OCI-LY3 (cell line): ENCODE results near the gene RND3.

Experiments used
- H2AFZ ChIP-seq: fragments of 200-600, 300-600 bp; shearing (Covaris generic); 2 replicates; pipeline ENCODE4 v1.6.0; 2014; ENCODE audit warnings: antibody characterized with exemption, low read depth, low read length
- H3K27ac ChIP-seq: fragments of 200-600, 300-600 bp; sonication (generic); 2 replicates; pipeline ENCODE4 v1.5.1; 2014; ENCODE audit warnings: mild to moderate bottlenecking, low read length, moderate library complexity, mixed read lengths
- H3K27me3 ChIP-seq: fragments of 200-600, 300-600 bp; sonication (generic); 2 replicates; pipeline ENCODE4 v1.6.1; 2014; ENCODE audit warnings: low read depth, low read length, mixed read lengths
- H3K36me3 ChIP-seq: fragments of 200-600, 300-600 bp; sonication (generic); replicated peaks from 2 replicates; pipeline ENCODE3; 2014; ENCODE audit warnings: low read depth, low read length, mixed read lengths
- H3K4me1 ChIP-seq: fragments of 300-600, 200-600 bp; sonication (generic); 2 replicates; pipeline ENCODE4 v1.6.1; 2014; ENCODE audit warnings: low read length, mixed read lengths
- H3K4me2 ChIP-seq: fragments of 200-600, 300-600 bp; sonication (generic); 2 replicates; pipeline ENCODE4 v1.6.1; 2014; ENCODE audit warnings: low read length, mixed read lengths
- H3K4me3 ChIP-seq: fragments of 300-600, 200-600 bp; sonication (generic); 2 replicates; pipeline ENCODE4 v1.5.1; 2014; ENCODE audit warnings: antibody characterized with exemption, mild to moderate bottlenecking, low read length, moderate library complexity
- H3K79me2 ChIP-seq: fragments of 300-600, 200-600 bp; shearing (Covaris generic); 2 replicates; pipeline ENCODE4 v1.6.1; 2014; ENCODE audit warnings: mild to moderate bottlenecking, low read length, mixed read lengths
- H3K9ac ChIP-seq: fragments of 300-600, 200-600 bp; shearing (Covaris generic); 2 replicates; pipeline ENCODE4 v1.6.0; 2014; ENCODE audit warnings: mild to moderate bottlenecking, low read length, moderate library complexity
- H3K9me3 ChIP-seq: fragments of 200-600, 300-600 bp; shearing (Covaris generic); 2 replicates; pipeline ENCODE4 v1.6.1; 2014; ENCODE audit warnings: low read length, mixed read lengths; ENCODE audit not compliant: insufficient read depth
- H4K20me1 ChIP-seq: fragments of 200-600, 300-600 bp; sonication (generic); 2 replicates; pipeline ENCODE4 v1.6.1; 2016; ENCODE audit warnings: low read length, mixed read lengths; ENCODE audit not compliant: insufficient read depth
- EZH2phosphoT487 ChIP-seq: fragments of 200-600 bp; shearing (Covaris generic); IDR thresholded peaks from 2 replicates; pipeline ENCODE4 v1.6.1; 2018; ENCODE audit warnings: antibody characterized with exemption, mixed run types, low read depth
- TF ChIP-seq, protein P1 (sequence below): fragments of 200-600, 300-600 bp; sonication (generic); IDR thresholded peaks from 2 replicates; pipeline ENCODE4 v1.5.1; 2014; ENCODE audit warnings: antibody characterized with exemption, low read length, low read depth

RND3 gene

DNA sequence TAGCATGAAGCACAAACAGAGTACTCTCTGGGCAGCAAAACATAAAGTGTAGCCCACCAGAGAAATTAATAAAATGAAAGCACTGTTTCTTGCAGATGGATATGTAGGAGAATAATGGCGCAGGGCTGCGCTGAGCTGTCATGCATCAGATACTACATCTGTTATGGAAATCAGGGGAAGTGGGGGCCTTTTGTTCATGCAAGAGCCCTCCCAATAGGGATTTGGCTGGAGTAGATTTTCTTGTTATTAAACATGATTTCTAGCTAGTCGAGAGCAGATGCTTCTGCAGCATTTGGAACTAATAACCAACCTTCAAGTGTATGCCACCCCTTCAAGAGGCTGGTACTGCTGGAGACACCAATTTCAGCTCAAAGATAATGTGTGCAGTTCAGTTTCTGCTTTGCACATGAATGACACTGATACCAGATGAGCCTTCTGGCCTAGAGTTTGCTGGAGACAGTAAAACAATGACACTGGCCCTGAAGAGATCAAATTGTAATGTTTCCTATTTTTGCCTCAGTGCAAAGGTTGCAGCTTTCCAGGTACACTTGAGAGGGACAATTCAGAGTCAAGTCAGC lies 58.0 kb downstream of the RND3 start:
- TF ChIP-seq, protein P1, sequence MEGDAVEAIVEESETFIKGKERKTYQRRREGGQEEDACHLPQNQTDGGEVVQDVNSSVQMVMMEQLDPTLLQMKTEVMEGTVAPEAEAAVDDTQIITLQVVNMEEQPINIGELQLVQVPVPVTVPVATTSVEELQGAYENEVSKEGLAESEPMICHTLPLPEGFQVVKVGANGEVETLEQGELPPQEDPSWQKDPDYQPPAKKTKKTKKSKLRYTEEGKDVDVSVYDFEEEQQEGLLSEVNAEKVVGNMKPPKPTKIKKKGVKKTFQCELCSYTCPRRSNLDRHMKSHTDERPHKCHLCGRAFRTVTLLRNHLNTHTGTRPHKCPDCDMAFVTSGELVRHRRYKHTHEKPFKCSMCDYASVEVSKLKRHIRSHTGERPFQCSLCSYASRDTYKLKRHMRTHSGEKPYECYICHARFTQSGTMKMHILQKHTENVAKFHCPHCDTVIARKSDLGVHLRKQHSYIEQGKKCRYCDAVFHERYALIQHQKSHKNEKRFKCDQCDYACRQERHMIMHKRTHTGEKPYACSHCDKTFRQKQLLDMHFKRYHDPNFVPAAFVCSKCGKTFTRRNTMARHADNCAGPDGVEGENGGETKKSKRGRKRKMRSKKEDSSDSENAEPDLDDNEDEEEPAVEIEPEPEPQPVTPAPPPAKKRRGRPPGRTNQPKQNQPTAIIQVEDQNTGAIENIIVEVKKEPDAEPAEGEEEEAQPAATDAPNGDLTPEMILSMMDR = no peak
- no peak for TF ChIP-seq EZH2phosphoT487

DNA sequence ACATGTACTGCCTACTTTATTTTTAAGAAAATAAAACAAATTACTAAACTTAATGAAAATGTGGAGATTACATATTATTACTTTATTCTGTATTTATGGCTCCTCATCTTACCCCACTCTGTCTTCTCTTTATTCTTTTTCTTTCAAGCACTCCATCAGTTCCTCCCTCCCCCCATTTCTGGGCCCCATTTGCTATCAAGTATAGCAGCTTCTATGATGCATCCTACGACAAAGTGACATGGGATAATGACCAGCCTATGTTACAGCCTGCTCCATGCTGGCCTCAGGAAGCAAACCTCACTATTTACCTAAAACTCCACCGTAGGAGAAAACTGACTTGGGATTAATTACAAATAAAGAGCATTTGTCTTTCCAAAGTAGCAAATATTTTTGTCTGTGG lies 58.8 kb downstream of the RND3 start:
- Histone ChIP-seq H2AFZ (no peak overlapping the region), H3K79me2 (no peaks in the 10 kb centered on the region), H3K36me3 (no peaks in the 10 kb centered on the region), H3K4me3 (no peak overlapping the region), H3K27ac (no peak overlapping the region), H3K9me3 (no peaks in the 10 kb centered on the region), H4K20me1 (no peaks in the 10 kb centered on the region), H3K9ac (no peak overlapping the region), H3K27me3 (peaks cover 10% of the 10 kb centered on the region; the same call in 1 of the 2 replicates), H3K4me2 (no peak overlapping the region), H3K4me1 (peaks cover 29% of the 10 kb centered on the region)
- TF ChIP-seq EZH2phosphoT487 = no peak

More for the DNA sequence above, 58.0 kb downstream of the RND3 start:
- no peaks in the 10 kb centered on the region for H3K79me2 ChIP-seq
- H3K9ac ChIP-seq = no peak overlapping the region
- H4K20me1 ChIP-seq = no peaks in the 10 kb centered on the region
- H3K27ac ChIP-seq = no peak overlapping the region
- no peaks in the 10 kb centered on the region for H3K9me3 ChIP-seq
- H3K4me2 ChIP-seq = peak overlapping the region; percentile 17
- H2AFZ ChIP-seq = no peak overlapping the region
- peaks cover 29% of the 10 kb centered on the region for H3K4me1 ChIP-seq
- H3K27me3 ChIP-seq = peaks cover 3% of the 10 kb centered on the region; the same call in 1 of the 2 replicates
- H3K36me3 ChIP-seq = no peaks in the 10 kb centered on the region
- H3K4me3 ChIP-seq = no peak overlapping the region

DNA sequence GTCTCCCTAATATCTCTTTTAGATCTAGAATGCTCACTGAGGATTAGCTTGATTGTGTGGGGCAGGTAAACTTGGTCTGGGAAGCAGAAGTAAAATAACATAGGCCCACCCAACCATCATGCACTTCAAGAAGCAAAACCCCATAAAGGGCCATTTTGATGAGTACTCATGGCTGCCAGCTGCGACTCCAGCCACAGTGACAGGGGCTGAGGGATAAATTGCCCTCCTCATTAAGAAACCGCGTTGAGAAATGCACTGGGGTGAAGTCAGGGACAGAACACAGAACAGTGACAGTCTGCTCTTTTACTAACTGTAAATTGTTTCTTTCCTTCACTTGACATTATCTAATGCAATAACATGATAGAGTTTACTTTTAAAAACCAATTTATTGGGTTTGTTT lies 60.2 kb downstream of the RND3 start:
- peaks cover 16% of the 10 kb centered on the region; the same call in 1 of the 2 replicates for H3K27me3 ChIP-seq
- H2AFZ ChIP-seq = no peak overlapping the region
- no peaks in the 10 kb centered on the region for H3K36me3 ChIP-seq
- no peaks in the 10 kb centered on the region for H4K20me1 ChIP-seq
- no peak overlapping the region for H3K9ac ChIP-seq
- no peak overlapping the region for H3K4me2 ChIP-seq
- H3K27ac ChIP-seq = no peak overlapping the region
- TF ChIP-seq EZH2phosphoT487 = no peak
- TF ChIP-seq, protein P1 = no peak
- no peak overlapping the region for H3K4me3 ChIP-seq
- H3K79me2 ChIP-seq = no peaks in the 10 kb centered on the region
- peaks cover 29% of the 10 kb centered on the region for H3K4me1 ChIP-seq
- no peaks in the 10 kb centered on the region for H3K9me3 ChIP-seq

DNA sequence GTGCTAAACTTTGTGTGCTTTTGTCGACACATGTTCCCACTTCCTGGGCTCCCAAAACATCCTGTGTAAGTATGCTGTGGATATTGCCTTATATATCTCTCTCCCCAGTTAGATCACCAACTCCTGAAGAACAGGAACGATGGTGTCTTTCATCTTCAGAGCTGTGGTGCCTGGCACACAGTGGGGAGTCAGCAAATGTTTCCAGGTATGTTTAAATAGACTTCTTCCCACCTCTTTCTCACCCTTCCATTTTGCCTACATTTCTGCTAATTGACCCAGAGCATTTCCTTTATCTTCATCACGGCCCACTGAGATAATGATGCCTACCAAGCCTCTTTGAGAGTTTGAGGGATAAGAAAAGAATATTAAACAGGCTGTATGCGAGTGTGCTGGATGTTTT lies 60.7 kb downstream of the RND3 start:
- no peak overlapping the region for H2AFZ ChIP-seq
- no peak overlapping the region for H3K9ac ChIP-seq
- no peaks in the 10 kb centered on the region for H3K9me3 ChIP-seq
- H3K4me1 ChIP-seq = peaks cover 29% of the 10 kb centered on the region
- H3K36me3 ChIP-seq = no peaks in the 10 kb centered on the region
- no peak for TF ChIP-seq EZH2phosphoT487
- TF ChIP-seq, protein P1 = no peak
- H3K4me3 ChIP-seq = no peak overlapping the region
- no peaks in the 10 kb centered on the region for H4K20me1 ChIP-seq
- no peaks in the 10 kb centered on the region for H3K79me2 ChIP-seq
- H3K27me3 ChIP-seq = peaks cover 16% of the 10 kb centered on the region; the same call in 1 of the 2 replicates
- peak overlapping the region; percentile 42 for H3K27ac ChIP-seq
- peak overlapping the region; percentile 73 for H3K4me2 ChIP-seq
